ENCODE results near the gene NUMA1. TPM values are rescaled to one million over a fixed set of nuclear protein-coding genes. Genes with fewer than 3 reads are reported as not detected.

The NUMA1 gene
- total and polyA plus RNA-seq, 9 of the 15 experiments (the other 6 are each of a cell fraction or from before 2014, with no cell fraction given), result 4.1 to 104 (median 51.2) TPM

DNA sequence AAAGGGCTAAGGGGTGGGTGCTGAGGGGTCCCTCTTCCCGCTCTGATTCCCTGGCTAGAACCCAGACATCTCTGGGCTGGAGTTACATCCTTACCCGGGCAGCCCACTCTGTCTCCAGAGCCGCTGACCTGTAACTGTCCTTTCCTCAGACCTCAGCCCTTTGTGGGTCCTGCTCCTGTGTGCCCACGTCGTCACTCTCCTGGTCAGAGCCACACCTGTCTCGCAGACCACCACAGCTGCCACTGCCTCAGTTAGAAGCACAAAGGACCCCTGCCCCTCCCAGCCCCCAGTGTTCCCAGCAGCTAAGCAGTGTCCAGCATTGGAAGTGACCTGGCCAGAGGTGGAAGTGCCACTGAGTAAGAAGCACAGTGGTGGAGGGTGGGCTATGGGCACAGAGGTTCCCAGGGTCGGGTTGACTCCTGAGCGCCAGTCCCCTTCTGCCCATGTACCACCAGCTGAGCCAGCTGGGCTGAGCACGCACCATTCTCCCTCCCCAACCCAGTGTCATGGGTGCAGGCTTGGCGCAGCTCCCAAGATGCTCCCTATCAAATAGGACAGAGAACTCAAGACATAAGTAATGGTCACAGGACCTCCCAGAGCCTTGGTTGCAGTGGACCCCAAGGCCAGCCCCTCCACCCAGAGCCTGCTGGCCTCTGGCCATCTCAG, 80.0 kb downstream of the NUMA1 start:
- POLR2A ChIA-PET, result interaction anchor here (0.7 to 2.1 kb wide), 7 partner anchors 9 to 195 kb away, joined by 3 to 10 read pairs (median 4); no protein-coding TSS in a partner anchor
- Histone ChIP-seq H4K20me1 (replicated peaks; ENCODE audit: control insufficient read depth, insufficient read depth, low read length) (peaks cover 7% of the 10 kb centered on the region), H3K4me3 (no peak overlapping the region), H3K9ac (ENCODE audit: insufficient read depth in 1 of 2, low read depth in 2 of 2, low read length in 2 of 2) (peak overlapping the region; percentile 30 to 59; a peak in 3 of 4 replicates), H3K9me3 (replicated peaks; ENCODE audit: control insufficient read depth, insufficient read depth, low read depth, low read length) (no peaks in the 10 kb centered on the region), H3K9me1 (ENCODE audit: control insufficient read depth, insufficient read depth, low read length) (peaks cover 9% of the 10 kb centered on the region), H3K27ac (ENCODE audit: extremely low read depth, low read depth, low read length) (0 out of 3 replicates have a peak overlapping the region, but pooled peaks have one; percentile 34), H3K27me3 (ENCODE audit: control insufficient read depth in 2 of 2, insufficient read depth in 2 of 2, low read length in 2 of 2) (no peaks in the 10 kb centered on the region), H3K4me1 (replicated peaks in 1 of 2; ENCODE audit: control insufficient read depth in 2 of 2, insufficient read depth in 2 of 2, low read length in 2 of 2) (peaks cover 36 to 66% of the 10 kb centered on the region in 2 experiments), H2AFZ (ENCODE audit: low read depth, low read length) (no peak overlapping the region), H3K4me2 (ENCODE audit: insufficient read depth, low read length) (0 out of 2 replicates have a peak overlapping the region, but pooled peaks have one; percentile 42), H3K79me2 (ENCODE audit: control insufficient read depth, insufficient read depth, low read length) (no peaks in the 10 kb centered on the region), H3K36me3 (ENCODE audit: control insufficient read depth, insufficient read depth, low read length) (peaks cover 74% of the 10 kb centered on the region; the same call in 2 of the 3 replicates)
- CTCF ChIA-PET (ENCODE audit: low intra/inter-chr PET ratio), result no interaction called here
- 0 out of 4 replicates have a peak, but pooled peaks of 1 of the 2 experiments have one; percentile 19 for TF ChIP-seq NRF1 (conservative IDR thresholded peaks at IDR 0.05 in 1 of 2, IDR thresholded peaks at IDR 0.05 in 1 of 2)
- peak; percentile 32; the same call in 1 of the 2 replicates for TF ChIP-seq POLR2G (IDR thresholded peaks at IDR 0.05; ENCODE audit: low read depth, low read length)
- no peak for TF ChIP-seq RNF2 (IDR thresholded peaks at IDR 0.05)
- ATAC-seq (no peak), DNase-seq (ENCODE audit: extremely low read depth in 1 of 4, low spot score in 3 of 4) (no peak), FAIRE-seq (no peak)
- intact Hi-C loops (cut with micrococcal nuclease) (no loop called here), in situ Hi-C loops (cut with MboI) (no loop called here)
- 84% methylated on average over 9 of the region's 10 CpGs for WGBS (ENCODE audit: insufficient coverage, low coverage, missing lambda C conversion rate)
- BruUV-seq (replicated peaks), result no TSS peak

DNA sequence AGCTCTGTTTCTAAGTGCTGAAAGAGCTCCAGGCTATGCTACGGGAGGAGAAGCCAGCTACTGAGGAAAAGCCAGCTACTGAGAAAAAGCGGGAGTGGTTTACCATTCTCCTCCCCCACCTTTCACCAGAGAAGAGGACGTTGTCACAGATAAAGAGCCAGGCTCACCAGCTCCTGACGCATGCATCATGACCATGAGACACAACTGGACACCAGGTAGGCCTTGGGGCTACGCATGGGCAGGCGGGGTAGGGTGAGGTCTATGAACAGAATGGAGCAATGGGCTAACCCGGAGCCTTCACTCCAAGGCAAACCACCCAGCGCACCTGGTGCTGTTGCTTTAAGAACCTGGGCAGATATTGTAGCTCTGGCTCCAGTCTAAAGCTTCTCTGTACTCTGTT, 80.5 kb downstream of the NUMA1 start:
- intact Hi-C loops (cut with micrococcal nuclease), result loop anchor here (5.0 kb wide), 1 partner anchor 137 kb away; no protein-coding TSS in a partner anchor
- peak; percentile 29 to 77 (median 52) for DNase-seq (ENCODE audit: extremely low read depth in 1 of 4, low spot score in 3 of 4)
- POLR2A ChIA-PET, result interaction anchor here (0.7 to 2.1 kb wide), 6 partner anchors 10 to 286 kb away, joined by 3 to 10 read pairs (median 4); no protein-coding TSS in a partner anchor
- TF ChIP-seq RUNX1 (IDR thresholded peaks at IDR 0.05; ENCODE audit: low read depth) (no peak), MECOM (CRISPR knock-in tag; IDR thresholded peaks at IDR 0.05) (no peak)
- TF ChIP-seq, protein P1, sequence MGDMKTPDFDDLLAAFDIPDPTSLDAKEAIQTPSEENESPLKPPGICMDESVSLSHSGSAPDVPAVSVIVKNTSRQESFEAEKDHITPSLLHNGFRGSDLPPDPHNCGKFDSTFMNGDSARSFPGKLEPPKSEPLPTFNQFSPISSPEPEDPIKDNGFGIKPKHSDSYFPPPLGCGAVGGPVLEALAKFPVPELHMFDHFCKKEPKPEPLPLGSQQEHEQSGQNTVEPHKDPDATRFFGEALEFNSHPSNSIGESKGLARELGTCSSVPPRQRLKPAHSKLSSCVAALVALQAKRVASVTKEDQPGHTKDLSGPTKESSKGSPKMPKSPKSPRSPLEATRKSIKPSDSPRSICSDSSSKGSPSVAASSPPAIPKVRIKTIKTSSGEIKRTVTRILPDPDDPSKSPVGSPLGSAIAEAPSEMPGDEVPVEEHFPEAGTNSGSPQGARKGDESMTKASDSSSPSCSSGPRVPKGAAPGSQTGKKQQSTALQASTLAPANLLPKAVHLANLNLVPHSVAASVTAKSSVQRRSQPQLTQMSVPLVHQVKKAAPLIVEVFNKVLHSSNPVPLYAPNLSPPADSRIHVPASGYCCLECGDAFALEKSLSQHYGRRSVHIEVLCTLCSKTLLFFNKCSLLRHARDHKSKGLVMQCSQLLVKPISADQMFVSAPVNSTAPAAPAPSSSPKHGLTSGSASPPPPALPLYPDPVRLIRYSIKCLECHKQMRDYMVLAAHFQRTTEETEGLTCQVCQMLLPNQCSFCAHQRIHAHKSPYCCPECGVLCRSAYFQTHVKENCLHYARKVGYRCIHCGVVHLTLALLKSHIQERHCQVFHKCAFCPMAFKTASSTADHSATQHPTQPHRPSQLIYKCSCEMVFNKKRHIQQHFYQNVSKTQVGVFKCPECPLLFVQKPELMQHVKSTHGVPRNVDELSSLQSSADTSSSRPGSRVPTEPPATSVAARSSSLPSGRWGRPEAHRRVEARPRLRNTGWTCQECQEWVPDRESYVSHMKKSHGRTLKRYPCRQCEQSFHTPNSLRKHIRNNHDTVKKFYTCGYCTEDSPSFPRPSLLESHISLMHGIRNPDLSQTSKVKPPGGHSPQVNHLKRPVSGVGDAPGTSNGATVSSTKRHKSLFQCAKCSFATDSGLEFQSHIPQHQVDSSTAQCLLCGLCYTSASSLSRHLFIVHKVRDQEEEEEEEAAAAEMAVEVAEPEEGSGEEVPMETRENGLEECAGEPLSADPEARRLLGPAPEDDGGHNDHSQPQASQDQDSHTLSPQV (IDR thresholded peaks at IDR 0.05), result 0 out of 2 replicates have a peak, but pooled peaks have one; percentile 38
- TF ChIP-seq, protein P2, sequence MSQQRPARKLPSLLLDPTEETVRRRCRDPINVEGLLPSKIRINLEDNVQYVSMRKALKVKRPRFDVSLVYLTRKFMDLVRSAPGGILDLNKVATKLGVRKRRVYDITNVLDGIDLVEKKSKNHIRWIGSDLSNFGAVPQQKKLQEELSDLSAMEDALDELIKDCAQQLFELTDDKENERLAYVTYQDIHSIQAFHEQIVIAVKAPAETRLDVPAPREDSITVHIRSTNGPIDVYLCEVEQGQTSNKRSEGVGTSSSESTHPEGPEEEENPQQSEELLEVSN (IDR thresholded peaks at IDR 0.05; ENCODE audit: borderline replicate concordance in 1 of 2, extremely low read depth in 1 of 2, insufficient read depth in 1 of 2, insufficient read length in 1 of 2, low read depth in 1 of 2, low read length in 1 of 2, poor library complexity in 1 of 2, severe bottlenecking in 1 of 2), result peak in 1 of 2 experiments; percentile 51

More for the DNA sequence above, 80.5 kb downstream of the NUMA1 start:
- CTCF ChIA-PET (ENCODE audit: low intra/inter-chr PET ratio), result no interaction called here
- Histone ChIP-seq H3K36me3 (ENCODE audit: control insufficient read depth, insufficient read depth, low read length) (peaks cover 69% of the 10 kb centered on the region; the same call in 2 of the 3 replicates), H3K27ac (ENCODE audit: extremely low read depth, low read depth, low read length) (peak overlapping the region; percentile 34), H2AFZ (ENCODE audit: low read depth, low read length) (no peak overlapping the region), H3K9me3 (replicated peaks; ENCODE audit: control insufficient read depth, insufficient read depth, low read depth, low read length) (no peaks in the 10 kb centered on the region), H3K27me3 (ENCODE audit: control insufficient read depth in 2 of 2, insufficient read depth in 2 of 2, low read length in 2 of 2) (no peaks in the 10 kb centered on the region), H3K4me3 (no peak overlapping the region), H3K9me1 (ENCODE audit: control insufficient read depth, insufficient read depth, low read length) (peaks cover 14% of the 10 kb centered on the region), H3K9ac (ENCODE audit: insufficient read depth in 1 of 2, low read depth in 2 of 2, low read length in 2 of 2) (peak overlapping the region; percentile 30 to 59; a peak in 2 of 4 replicates), H3K79me2 (ENCODE audit: control insufficient read depth, insufficient read depth, low read length) (no peaks in the 10 kb centered on the region), H3K4me1 (replicated peaks in 1 of 2; ENCODE audit: control insufficient read depth in 2 of 2, insufficient read depth in 2 of 2, low read length in 2 of 2) (peaks cover 41 to 72% of the 10 kb centered on the region in 2 experiments), H3K4me2 (ENCODE audit: insufficient read depth, low read length) (peak overlapping the region; percentile 42; the same call in 1 of the 2 replicates), H4K20me1 (replicated peaks; ENCODE audit: control insufficient read depth, insufficient read depth, low read length) (peaks cover 10% of the 10 kb centered on the region)
- FAIRE-seq (peak; percentile 71), ATAC-seq (peak; percentile 40)
- 23% methylated on average over 7 of the region's 8 CpGs for WGBS (ENCODE audit: insufficient coverage, low coverage, missing lambda C conversion rate)
- in situ Hi-C loops (cut with MboI), result no loop called here
- no TSS peak for BruUV-seq (replicated peaks)

Data from K562 (cell line).